Measurements from ENCODE around the gene REXO4. TPM values are rescaled to one million over a fixed set of nuclear protein-coding genes. Genes with fewer than 3 reads are reported as not detected.

REXO4 gene
- total and polyA plus RNA-seq, 9 of the 15 experiments (the other 6 are each of a cell fraction or from before 2014, with no cell fraction given): 3.4 to 72.9 (median 31.1) TPM

DNA sequence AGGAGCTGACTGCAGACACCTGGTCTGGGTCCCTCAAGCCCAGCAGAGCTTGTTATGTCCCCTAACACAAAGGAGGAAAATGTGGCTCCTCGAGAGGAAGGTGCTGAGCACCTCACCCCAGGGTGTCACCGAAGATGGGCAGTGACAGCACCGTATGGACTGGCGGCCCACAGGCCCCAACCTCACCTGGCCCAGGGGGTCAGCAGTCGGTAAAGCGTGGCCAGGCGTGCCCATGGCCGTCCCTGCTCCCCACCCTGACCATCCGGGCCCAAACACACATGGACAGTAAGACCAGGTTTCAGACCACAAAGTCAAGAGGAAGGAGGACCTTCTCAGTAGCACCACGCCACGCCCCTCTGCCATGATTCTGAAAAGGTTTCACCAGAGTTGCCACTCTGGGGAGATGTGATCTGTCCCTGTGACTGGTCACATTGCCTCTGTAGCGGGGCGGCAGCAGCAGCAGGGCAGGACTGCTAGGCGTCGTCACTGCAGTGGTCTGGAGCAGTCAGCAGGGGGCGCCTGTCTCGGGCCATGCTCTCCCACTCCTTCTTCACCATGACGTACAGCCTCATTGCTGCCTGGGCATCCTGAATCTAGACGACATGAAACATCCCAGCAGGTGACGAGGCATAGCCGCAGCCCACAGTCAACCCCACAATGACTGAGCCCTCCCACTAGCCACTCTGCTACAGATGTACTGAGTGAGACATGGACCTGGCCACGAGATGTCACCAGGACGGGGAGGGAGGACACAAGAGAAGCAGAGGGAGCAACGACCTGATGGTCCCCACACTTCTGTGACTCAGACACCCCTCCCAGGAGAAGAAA, 11.1 kb downstream of the REXO4 start (continued):
- TF ChIP-seq SP2 (IDR thresholded peaks at IDR 0.05; ENCODE audit: extremely low read depth, low read depth, low read length, poor library complexity, severe bottlenecking): no peak
- no peak for TF ChIP-seq ZNF586 (CRISPR knock-in tag; conservative IDR thresholded peaks at IDR 0.05)
- TF ChIP-seq ZNF551 (CRISPR knock-in tag; IDR thresholded peaks at IDR 0.05): no peak
- TF ChIP-seq NR2C2 (CRISPR knock-in tag; IDR thresholded peaks at IDR 0.05): no peak
- TF ChIP-seq NR2C2 (tag; IDR thresholded peaks at IDR 0.05): no peak
- TF ChIP-seq PML (IDR thresholded peaks at IDR 0.05; ENCODE audit: low read length): no peak
- no peak for TF ChIP-seq FOXA3 (CRISPR knock-in tag; conservative IDR thresholded peaks at IDR 0.05 in 1 of 2, IDR thresholded peaks at IDR 0.05 in 1 of 2)
- no peak for TF ChIP-seq KDM1A (IDR thresholded peaks at IDR 0.05)
- no peak for TF ChIP-seq HLTF (IDR thresholded peaks at IDR 0.05)
- TF ChIP-seq KAT8 (IDR thresholded peaks at IDR 0.05; ENCODE audit: low read depth): no peak
- TF ChIP-seq, protein P1, sequence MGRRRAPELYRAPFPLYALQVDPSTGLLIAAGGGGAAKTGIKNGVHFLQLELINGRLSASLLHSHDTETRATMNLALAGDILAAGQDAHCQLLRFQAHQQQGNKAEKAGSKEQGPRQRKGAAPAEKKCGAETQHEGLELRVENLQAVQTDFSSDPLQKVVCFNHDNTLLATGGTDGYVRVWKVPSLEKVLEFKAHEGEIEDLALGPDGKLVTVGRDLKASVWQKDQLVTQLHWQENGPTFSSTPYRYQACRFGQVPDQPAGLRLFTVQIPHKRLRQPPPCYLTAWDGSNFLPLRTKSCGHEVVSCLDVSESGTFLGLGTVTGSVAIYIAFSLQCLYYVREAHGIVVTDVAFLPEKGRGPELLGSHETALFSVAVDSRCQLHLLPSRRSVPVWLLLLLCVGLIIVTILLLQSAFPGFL (CRISPR knock-in tag; IDR thresholded peaks at IDR 0.05): no peak
- TF ChIP-seq ZNF121 (CRISPR knock-in tag; conservative IDR thresholded peaks at IDR 0.05): no peak
- TF ChIP-seq HIVEP1 (CRISPR knock-in tag; IDR thresholded peaks at IDR 0.05): no peak
- TF ChIP-seq, protein P2, sequence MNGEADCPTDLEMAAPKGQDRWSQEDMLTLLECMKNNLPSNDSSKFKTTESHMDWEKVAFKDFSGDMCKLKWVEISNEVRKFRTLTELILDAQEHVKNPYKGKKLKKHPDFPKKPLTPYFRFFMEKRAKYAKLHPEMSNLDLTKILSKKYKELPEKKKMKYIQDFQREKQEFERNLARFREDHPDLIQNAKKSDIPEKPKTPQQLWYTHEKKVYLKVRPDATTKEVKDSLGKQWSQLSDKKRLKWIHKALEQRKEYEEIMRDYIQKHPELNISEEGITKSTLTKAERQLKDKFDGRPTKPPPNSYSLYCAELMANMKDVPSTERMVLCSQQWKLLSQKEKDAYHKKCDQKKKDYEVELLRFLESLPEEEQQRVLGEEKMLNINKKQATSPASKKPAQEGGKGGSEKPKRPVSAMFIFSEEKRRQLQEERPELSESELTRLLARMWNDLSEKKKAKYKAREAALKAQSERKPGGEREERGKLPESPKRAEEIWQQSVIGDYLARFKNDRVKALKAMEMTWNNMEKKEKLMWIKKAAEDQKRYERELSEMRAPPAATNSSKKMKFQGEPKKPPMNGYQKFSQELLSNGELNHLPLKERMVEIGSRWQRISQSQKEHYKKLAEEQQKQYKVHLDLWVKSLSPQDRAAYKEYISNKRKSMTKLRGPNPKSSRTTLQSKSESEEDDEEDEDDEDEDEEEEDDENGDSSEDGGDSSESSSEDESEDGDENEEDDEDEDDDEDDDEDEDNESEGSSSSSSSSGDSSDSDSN (IDR thresholded peaks at IDR 0.05; ENCODE audit: borderline replicate concordance in 1 of 2, low read depth in 2 of 2, low read length in 2 of 2): no peak
- no peak for TF ChIP-seq TAL1 (IDR thresholded peaks at IDR 0.05)
- TF ChIP-seq MYC (IDR thresholded peaks at IDR 0.05; ENCODE audit: low read depth, low read length): peak; percentile 48; the same call in 1 of the 2 replicates
- no peak for TF ChIP-seq MYC (CRISPR knock-in tag; IDR thresholded peaks at IDR 0.05; ENCODE audit: borderline replicate concordance, low read depth)
- TF ChIP-seq CBX3 (IDR thresholded peaks at IDR 0.05; ENCODE audit: borderline replicate concordance in 1 of 2, low read length in 2 of 2): no peak
- TF ChIP-seq, protein P3, sequence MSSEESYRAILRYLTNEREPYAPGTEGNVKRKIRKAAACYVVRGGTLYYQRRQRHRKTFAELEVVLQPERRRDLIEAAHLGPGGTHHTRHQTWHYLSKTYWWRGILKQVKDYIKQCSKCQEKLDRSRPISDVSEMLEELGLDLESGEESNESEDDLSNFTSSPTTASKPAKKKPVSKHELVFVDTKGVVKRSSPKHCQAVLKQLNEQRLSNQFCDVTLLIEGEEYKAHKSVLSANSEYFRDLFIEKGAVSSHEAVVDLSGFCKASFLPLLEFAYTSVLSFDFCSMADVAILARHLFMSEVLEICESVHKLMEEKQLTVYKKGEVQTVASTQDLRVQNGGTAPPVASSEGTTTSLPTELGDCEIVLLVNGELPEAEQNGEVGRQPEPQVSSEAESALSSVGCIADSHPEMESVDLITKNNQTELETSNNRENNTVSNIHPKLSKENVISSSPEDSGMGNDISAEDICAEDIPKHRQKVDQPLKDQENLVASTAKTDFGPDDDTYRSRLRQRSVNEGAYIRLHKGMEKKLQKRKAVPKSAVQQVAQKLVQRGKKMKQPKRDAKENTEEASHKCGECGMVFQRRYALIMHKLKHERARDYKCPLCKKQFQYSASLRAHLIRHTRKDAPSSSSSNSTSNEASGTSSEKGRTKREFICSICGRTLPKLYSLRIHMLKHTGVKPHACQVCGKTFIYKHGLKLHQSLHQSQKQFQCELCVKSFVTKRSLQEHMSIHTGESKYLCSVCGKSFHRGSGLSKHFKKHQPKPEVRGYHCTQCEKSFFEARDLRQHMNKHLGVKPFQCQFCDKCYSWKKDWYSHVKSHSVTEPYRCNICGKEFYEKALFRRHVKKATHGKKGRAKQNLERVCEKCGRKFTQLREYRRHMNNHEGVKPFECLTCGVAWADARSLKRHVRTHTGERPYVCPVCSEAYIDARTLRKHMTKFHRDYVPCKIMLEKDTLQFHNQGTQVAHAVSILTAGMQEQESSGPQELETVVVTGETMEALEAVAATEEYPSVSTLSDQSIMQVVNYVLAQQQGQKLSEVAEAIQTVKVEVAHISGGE (CRISPR knock-in tag; IDR thresholded peaks at IDR 0.05): no peak
- TF ChIP-seq ARID1B (IDR thresholded peaks at IDR 0.05): no peak
- no peak for TF ChIP-seq ELF4 (CRISPR knock-in tag; IDR thresholded peaks at IDR 0.05)
- TF ChIP-seq CBFA2T3 (IDR thresholded peaks at IDR 0.05): no peak
- TF ChIP-seq ZNF143 (CRISPR knock-in tag; IDR thresholded peaks at IDR 0.05): 0 out of 2 replicates have a peak, but pooled peaks have one; percentile 40
